NCI-H187 (cell line): ENCODE measurements around the gene DBN1.

Experiments
- DNase-seq, 2 experiments: peaks; one replicate each; lab custom pipeline; 2025; lab: John Stamatoyannopoulos, UW

DBN1 gene

GRCh38 chr5:177455661-177456590, 17.5 kb downstream of the DBN1 start:
- DNase-seq = peak; percentile 85 to 86

- peak; percentile 51 to 65 for DNase-seq
These were observed 18.3 kb downstream of the DBN1 start for GRCh38 chr5:177455036-177455660.

- DNase-seq = peak; percentile 70 to 86
These were observed 18.9 kb downstream of the DBN1 start for GRCh38 chr5:177454397-177455035.

- no peak for DNase-seq
These were observed 19.5 kb downstream of the DBN1 start for GRCh38 chr5:177453852-177454396.

GRCh38 chr5:177452688-177453638, 20.5 kb downstream of the DBN1 start:
- no peak for DNase-seq

- DNase-seq = no peak
These were observed 22.6 kb downstream of the DBN1 start for GRCh38 chr5:177450667-177451424.

GRCh38 chr5:177449140-177450061, 24.0 kb downstream of the DBN1 start:
- DNase-seq = no peak

GRCh38 chr5:177448244-177448950, 25.0 kb downstream of the DBN1 start:
- DNase-seq = no peak

- DNase-seq = no peak
These were observed 25.7 kb downstream of the DBN1 start for GRCh38 chr5:177447611-177448243.

GRCh38 chr5:177447066-177447610, 26.3 kb downstream of the DBN1 start:
- peak in 1 of 2 experiments; percentile 33 for DNase-seq

- peak; percentile 29 to 33 for DNase-seq
These were observed 27.0 kb downstream of the DBN1 start, which contains the start of gene PRR7 for GRCh38 chr5:177446200-177447065. TSS of gene PRR7 (plus strand) at chr5:177446814. CDS start at chr5:177455068, 8,254 bp downstream.

GRCh38 chr5:177445917-177446199, 27.6 kb downstream of the DBN1 start:
- DNase-seq = no peak

- no peak for DNase-seq
These were observed 28.1 kb downstream of the DBN1 start for GRCh38 chr5:177445052-177445916.

- no peak for DNase-seq
These were observed 29.1 kb downstream of the DBN1 start for GRCh38 chr5:177444106-177445051.
